Dermis blood vessel endothelial cell (primary cell): Measurements from ENCODE around the gene BCL2. TPM values are rescaled to one million over a fixed set of nuclear protein-coding genes. Genes with fewer than 3 reads are reported as not detected.
"Not testable (repeated sequence)": the region's sequence is repeated elsewhere in the genome, so short reads cannot be mapped to it uniquely, and the experiment has no call there.

Experiments
- DNase-seq: peaks from one replicate; pipeline ENCODE4 v3.0.0; 2010
- total RNA-seq: library from RNA; depleted of rRNA; stranded (reverse); fragments of >200 nt; gene quantifications from 2 replicates; pipeline ENCODE4 v1.2.3, GENCODE V29; 2014

The BCL2 gene
- total RNA-seq, 1 donor from 2014 or later, result 1.4 TPM

- no peak for DNase-seq
Observed at GRCh38 chr18:63257453-63257852, 62.1 kb downstream of the BCL2 start.

- no peak for DNase-seq
Observed at GRCh38 chr18:63255435-63255834, 64.1 kb downstream of the BCL2 start.

- DNase-seq, result no peak
Observed at GRCh38 chr18:63254716-63255399, 64.7 kb downstream of the BCL2 start.

- DNase-seq, result no peak
Observed at GRCh38 chr18:63253428-63254372, 65.9 kb downstream of the BCL2 start.

- no peak for DNase-seq
Observed at GRCh38 chr18:63253014-63253413, 66.6 kb downstream of the BCL2 start.

- DNase-seq, result no peak
Observed at GRCh38 chr18:63249771-63250170, 69.8 kb downstream of the BCL2 start.

GRCh38 chr18:63247926-63248325 lies 71.6 kb downstream of the BCL2 start:
- no peak for DNase-seq

- DNase-seq, result no peak
Observed at GRCh38 chr18:63247506-63247905, 72.1 kb downstream of the BCL2 start.

- no peak for DNase-seq
Observed at GRCh38 chr18:63245600-63245999, 74.0 kb downstream of the BCL2 start.

GRCh38 chr18:63244607-63245006 lies 75.0 kb downstream of the BCL2 start:
- DNase-seq, result no peak

GRCh38 chr18:63241760-63242159 lies 77.8 kb downstream of the BCL2 start:
- no peak for DNase-seq

- DNase-seq, result no peak
Observed at GRCh38 chr18:63241317-63241712, 78.3 kb downstream of the BCL2 start.

GRCh38 chr18:63240531-63241316 lies 78.8 kb downstream of the BCL2 start:
- DNase-seq, result no peak

- peak; percentile 2 for DNase-seq
Observed at GRCh38 chr18:63238693-63239075, 80.9 kb downstream of the BCL2 start.

- DNase-seq, result peak; percentile 77
Observed at GRCh38 chr18:63237881-63238692, 81.5 kb downstream of the BCL2 start.

- peak; percentile 1 for DNase-seq
Observed at GRCh38 chr18:63236921-63237846, 82.4 kb downstream of the BCL2 start.

- no peak for DNase-seq
Observed at GRCh38 chr18:63236406-63236805, 83.2 kb downstream of the BCL2 start.

GRCh38 chr18:63235920-63236319 lies 83.6 kb downstream of the BCL2 start:
- not testable (repeated sequence) for DNase-seq

GRCh38 chr18:63234841-63235240 lies 84.7 kb downstream of the BCL2 start:
- peak; percentile 1 for DNase-seq

GRCh38 chr18:63234432-63234831 lies 85.1 kb downstream of the BCL2 start:
- DNase-seq, result no peak

GRCh38 chr18:63233334-63233733 lies 86.2 kb downstream of the BCL2 start:
- no peak for DNase-seq
